ENCODE data around the gene BIRC7. TPM values are rescaled to one million over a fixed set of nuclear protein-coding genes. Genes with fewer than 3 reads are reported as not detected.

Gene BIRC7
- total RNA-seq, 2 experiments from 2014 or later, result 0.42 TPM; not detected in 1

DNA sequence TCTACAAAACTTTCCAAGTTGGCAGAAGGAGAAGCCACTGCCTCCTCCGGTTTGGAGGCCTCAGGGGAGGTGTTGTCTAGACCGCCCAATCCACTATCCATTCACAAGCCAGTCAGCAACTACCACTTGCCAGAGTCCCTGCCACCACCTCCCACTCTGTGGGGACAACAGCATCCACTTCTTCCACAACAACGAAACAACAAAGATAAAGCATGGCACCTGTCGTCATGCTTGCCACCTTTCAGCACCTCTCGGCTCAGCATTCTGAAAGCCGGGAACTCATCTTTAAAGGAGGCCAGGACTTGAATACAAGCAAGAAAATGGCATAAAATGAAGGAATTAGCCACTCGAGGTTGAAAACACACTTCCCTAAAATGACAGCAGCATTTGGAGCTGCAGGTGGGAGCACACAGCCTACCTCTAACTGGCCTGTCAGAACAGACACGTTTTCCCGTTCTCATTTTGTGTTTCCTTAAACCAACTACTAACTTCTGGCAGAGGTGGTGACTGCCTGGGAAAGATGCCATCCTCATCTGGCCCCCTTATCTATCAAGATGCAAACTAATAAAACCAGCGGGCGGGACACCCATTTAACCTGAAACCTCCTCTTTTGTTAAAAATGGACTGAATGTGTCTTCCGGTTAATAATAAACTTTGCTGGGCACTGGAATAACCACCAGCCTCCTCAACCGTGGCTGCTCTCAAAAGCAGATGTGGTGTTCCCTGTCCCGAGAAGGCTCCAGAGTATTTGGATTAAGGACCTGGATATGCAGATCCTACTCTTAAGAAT, 41.5 kb upstream of the BIRC7 start:
- intact Hi-C loops (cut with micrococcal nuclease; ENCODE audit: unreplicated experiment), result no loop called here
- CTCF ChIA-PET (ENCODE audit: unreplicated experiment), result no interaction called here
- H3K27ac ChIP-seq (ENCODE audit: low read depth, low read length, poor library complexity, severe bottlenecking), result no peak overlapping the region
- no peaks in the 10 kb centered on the region for H3K9me3 ChIP-seq (ENCODE audit: low read length)
- H3K4me1 ChIP-seq (ENCODE audit: insufficient read depth, low read length, poor library complexity, severe bottlenecking), result no peaks in the 10 kb centered on the region
- no peak overlapping the region for H3K4me3 ChIP-seq (ENCODE audit: low read depth, low read length, poor library complexity, severe bottlenecking)
- H3K36me3 ChIP-seq (ENCODE audit: insufficient read depth, low read length), result peaks cover 49% of the 10 kb centered on the region
- peaks cover 25% of the 10 kb centered on the region for H4K20me1 ChIP-seq (ENCODE audit: insufficient read depth, low read length)
- no peak for TF ChIP-seq CTCF (conservative IDR thresholded peaks at IDR 0.05; ENCODE audit: low read length)
- TF ChIP-seq EZH2phosphoT487 (IDR thresholded peaks at IDR 0.05; ENCODE audit: borderline replicate concordance, low read depth, low read length), result no peak
- DNase-seq (ENCODE audit: low spot score), result no peak
- H2AFZ ChIP-seq (ENCODE audit: low read length), result no peak overlapping the region
- no peak overlapping the region for H3K4me2 ChIP-seq (ENCODE audit: low read length)
- H3K9me2 ChIP-seq (ENCODE audit: insufficient read depth, low read length), result no peaks in the 10 kb centered on the region
- POLR2A ChIA-PET, result no interaction called here
- no TSS peak for BruUV-seq (replicated peaks)
- H3K79me2 ChIP-seq (ENCODE audit: insufficient read depth, low read depth, low read length), result peaks cover 35% of the 10 kb centered on the region

- no peak for DNase-seq (ENCODE audit: low spot score)
- no TSS peak for BruUV-seq (replicated peaks)
- intact Hi-C loops (cut with micrococcal nuclease; ENCODE audit: unreplicated experiment), result no loop called here
- TF ChIP-seq CTCF (conservative IDR thresholded peaks at IDR 0.05; ENCODE audit: low read length) (no peak), EZH2phosphoT487 (IDR thresholded peaks at IDR 0.05; ENCODE audit: borderline replicate concordance, low read depth, low read length) (no peak)
- Histone ChIP-seq H3K4me3 (ENCODE audit: low read depth, low read length, poor library complexity, severe bottlenecking) (no peak overlapping the region), H2AFZ (ENCODE audit: low read length) (no peak overlapping the region), H3K4me1 (ENCODE audit: insufficient read depth, low read length, poor library complexity, severe bottlenecking) (no peaks in the 10 kb centered on the region), H3K27ac (ENCODE audit: low read depth, low read length, poor library complexity, severe bottlenecking) (no peak overlapping the region), H3K79me2 (ENCODE audit: insufficient read depth, low read depth, low read length) (peaks cover 41% of the 10 kb centered on the region), H3K4me2 (ENCODE audit: low read length) (no peak overlapping the region), H4K20me1 (ENCODE audit: insufficient read depth, low read length) (peaks cover 25% of the 10 kb centered on the region), H3K36me3 (ENCODE audit: insufficient read depth, low read length) (peaks cover 55% of the 10 kb centered on the region), H3K9me2 (ENCODE audit: insufficient read depth, low read length) (no peaks in the 10 kb centered on the region), H3K9me3 (ENCODE audit: low read length) (no peaks in the 10 kb centered on the region)
- ChIA-PET POLR2A (interaction anchor here (1.1 kb wide), 1 partner anchor 40 kb away, joined by 3 read pairs; no protein-coding TSS in a partner anchor), CTCF (ENCODE audit: unreplicated experiment) (no interaction called here)
Measured at GRCh38 chr20:63194797-63195173, 40.9 kb upstream of the BIRC7 start.

GRCh38 chr20:63196768-63197470, 38.8 kb upstream of the BIRC7 start:
- ChIA-PET CTCF (ENCODE audit: unreplicated experiment) (no interaction called here), POLR2A (no interaction called here)
- H4K20me1 ChIP-seq (ENCODE audit: insufficient read depth, low read length), result peaks cover 35% of the 10 kb centered on the region
- H3K36me3 ChIP-seq (ENCODE audit: insufficient read depth, low read length), result peaks cover 77% of the 10 kb centered on the region
- no peaks in the 10 kb centered on the region for H3K4me1 ChIP-seq (ENCODE audit: insufficient read depth, low read length, poor library complexity, severe bottlenecking)
- no TSS peak for BruUV-seq (replicated peaks)
- no peak overlapping the region for H2AFZ ChIP-seq (ENCODE audit: low read length)
- no peaks in the 10 kb centered on the region for H3K9me3 ChIP-seq (ENCODE audit: low read length)
- H3K4me3 ChIP-seq (ENCODE audit: low read depth, low read length, poor library complexity, severe bottlenecking), result no peak overlapping the region
- H3K27ac ChIP-seq (ENCODE audit: low read depth, low read length, poor library complexity, severe bottlenecking), result no peak overlapping the region
- DNase-seq (ENCODE audit: low spot score), result no peak
- TF ChIP-seq CTCF (conservative IDR thresholded peaks at IDR 0.05; ENCODE audit: low read length) (no peak), EZH2phosphoT487 (IDR thresholded peaks at IDR 0.05; ENCODE audit: borderline replicate concordance, low read depth, low read length) (no peak)
- peaks cover 62% of the 10 kb centered on the region for H3K79me2 ChIP-seq (ENCODE audit: insufficient read depth, low read depth, low read length)
- no peaks in the 10 kb centered on the region for H3K9me2 ChIP-seq (ENCODE audit: insufficient read depth, low read length)
- no peak overlapping the region for H3K4me2 ChIP-seq (ENCODE audit: low read length)
- intact Hi-C loops (cut with micrococcal nuclease; ENCODE audit: unreplicated experiment), result no loop called here

All from OCI-LY7 (cell line).